H9 (cell line): ENCODE measurements around the gene GGA2. TPM values are rescaled to one million over a fixed set of nuclear protein-coding genes. Genes with fewer than 3 reads are reported as not detected.
A peak's percentile ranks its signal among the peaks of the same experiment; 100 is the strongest.

ENCODE experiments used
- DNase-seq: peaks from one replicate; pipeline ENCODE4 v3.0.0-alpha.2; 2017
- H2AFZ ChIP-seq: one replicate; pipeline ENCODE4 v1.6.1; 2013; ENCODE audit warnings: mild to moderate bottlenecking, low read length, control low read depth, moderate library complexity
- H2AK5ac ChIP-seq: 2 replicates; pipeline ENCODE4 v1.6.1; 2013; ENCODE audit warnings: low read length, control low read depth, mixed read lengths; ENCODE audit not compliant: insufficient read length
- H2BK120ac ChIP-seq: one replicate; pipeline ENCODE4 v1.6.1; 2013; ENCODE audit warnings: low read depth, mild to moderate bottlenecking, low read length, control low read depth, inconsistent platforms; ENCODE audit not compliant: poor library complexity, severe bottlenecking
- H2BK12ac ChIP-seq: 2 replicates; pipeline ENCODE4 v1.6.1; 2013; ENCODE audit warnings: low read length, control low read depth, mixed read lengths, low read depth; ENCODE audit not compliant: insufficient read length
- H2BK15ac ChIP-seq: 2 replicates; pipeline ENCODE4 v1.6.1; 2013; ENCODE audit warnings: low read depth, low read length, control low read depth
- H2BK20ac ChIP-seq: one replicate; pipeline ENCODE4 v1.6.1; 2013; ENCODE audit warnings: low read depth, mild to moderate bottlenecking, low read length, control low read depth, inconsistent platforms; ENCODE audit not compliant: poor library complexity, severe bottlenecking
- H2BK5ac ChIP-seq: 2 replicates; pipeline ENCODE4 v1.6.1; 2013; ENCODE audit warnings: low read length, control low read depth, mixed read lengths; ENCODE audit not compliant: insufficient read length
- H3K14ac ChIP-seq: 2 replicates; pipeline ENCODE4 v1.6.1; 2013; ENCODE audit warnings: low read length, control low read depth; ENCODE audit not compliant: insufficient read depth
- H3K18ac ChIP-seq: 2 replicates; pipeline ENCODE4 v1.6.1; 2013; ENCODE audit warnings: low read depth, mild to moderate bottlenecking, mixed read lengths, low read length, control low read depth; ENCODE audit not compliant: insufficient read length
- H3K23ac ChIP-seq: 2 replicates; pipeline ENCODE4 v1.6.1; 2013; ENCODE audit warnings: low read length, control low read depth, mixed read lengths, low read depth; ENCODE audit not compliant: insufficient read length
- H3K23me2 ChIP-seq: 2 replicates; pipeline ENCODE4 v1.6.1; 2013; ENCODE audit warnings: low read depth, mild to moderate bottlenecking, mixed read lengths, low read length, control low read depth; ENCODE audit not compliant: insufficient read length, poor library complexity, severe bottlenecking
- H3K27ac ChIP-seq: 2 replicates; pipeline ENCODE4 v1.5.1; 2013; ENCODE audit warnings: low read length, control low read depth, mixed read lengths, low read depth; ENCODE audit not compliant: insufficient read length
- H3K27me3 ChIP-seq: 2 replicates; pipeline ENCODE4 v1.6.1; 2013; ENCODE audit warnings: low read length, control low read depth, inconsistent platforms; ENCODE audit not compliant: insufficient read depth
- H3K4ac ChIP-seq: 2 replicates; pipeline ENCODE4 v1.6.1; 2013; ENCODE audit warnings: low read depth, mild to moderate bottlenecking, control low read depth, inconsistent platforms, low read length, moderate library complexity
- H3K4me1 ChIP-seq: 2 replicates; pipeline ENCODE4 v1.6.1; 2013; ENCODE audit warnings: low read length, control low read depth, inconsistent platforms; ENCODE audit not compliant: insufficient read depth
- H3K4me2 ChIP-seq: 2 replicates; pipeline ENCODE4 v1.6.1; 2013; ENCODE audit warnings: low read length, control low read depth, mixed read lengths; ENCODE audit not compliant: insufficient read length, insufficient read depth
- H3K56ac ChIP-seq: 2 replicates; pipeline ENCODE4 v1.6.1; 2013; ENCODE audit warnings: low read depth, mild to moderate bottlenecking, mixed read lengths, low read length, control low read depth; ENCODE audit not compliant: insufficient read length
- H3K79me1 ChIP-seq: 2 replicates; pipeline ENCODE4 v1.6.1; 2013; ENCODE audit warnings: low read depth, mild to moderate bottlenecking, moderate library complexity, low read length, control low read depth, inconsistent platforms; ENCODE audit not compliant: insufficient read depth, poor library complexity, severe bottlenecking
- H3K79me2 ChIP-seq: 2 replicates; pipeline ENCODE4 v1.6.1; 2013; ENCODE audit warnings: low read length, control low read depth, inconsistent platforms; ENCODE audit not compliant: insufficient read depth
- H3K9ac ChIP-seq: 2 replicates; pipeline ENCODE4 v1.6.1; 2013; ENCODE audit warnings: low read length, control low read depth, mixed read lengths; ENCODE audit not compliant: insufficient read length; ENCODE audit errors: extremely low read depth
- H3K9me3 ChIP-seq: one replicate; pipeline ENCODE4 v1.6.1; 2013; ENCODE audit warnings: low read depth, low read length, inconsistent platforms; ENCODE audit not compliant: control insufficient read depth
- H3T11ph ChIP-seq: one replicate; pipeline ENCODE4 v1.6.1; 2013; ENCODE audit warnings: mild to moderate bottlenecking, low read length, control low read depth, inconsistent platforms
- H4K20me1 ChIP-seq: one replicate; pipeline ENCODE4 v1.6.1; 2013; ENCODE audit not compliant: control insufficient read depth, insufficient read length, insufficient read depth
- H4K5ac ChIP-seq: 2 replicates; pipeline ENCODE4 v1.6.1; 2013; ENCODE audit warnings: low read depth, mild to moderate bottlenecking, mixed read lengths, low read length, control low read depth; ENCODE audit not compliant: insufficient read length
- H4K8ac ChIP-seq: replicated peaks from 2 replicates; pipeline ENCODE4 v1.6.1; 2013; ENCODE audit warnings: low read length, control low read depth, mixed read lengths, low read depth; ENCODE audit not compliant: insufficient read length
- H4K91ac ChIP-seq: 2 replicates; pipeline ENCODE4 v1.6.1; 2013; ENCODE audit warnings: low read depth, mild to moderate bottlenecking, moderate library complexity, mixed read lengths, low read length, control low read depth; ENCODE audit not compliant: insufficient read length
- H3K27ac Mint-ChIP-seq, 3 experiments: 2 replicates in 2 of 3; 3 replicates in 1 of 3; pipeline ENCODE4 v1.8.0; 2020 to 2021; ENCODE audit warnings: mixed read lengths in 3 of 3, mild to moderate bottlenecking in 1 of 3, moderate library complexity in 1 of 3
- H3K27me3 Mint-ChIP-seq: 2 replicates; pipeline ENCODE4 v1.8.0; 2021; ENCODE audit warnings: low read depth, mild to moderate bottlenecking, moderate library complexity, mixed read lengths
- H3K36me3 Mint-ChIP-seq, 3 experiments: 2 replicates in 2 of 3; 3 replicates in 1 of 3; pipeline ENCODE4 v1.8.0; 2020 to 2021; ENCODE audit warnings: low read depth in 3 of 3, mixed read lengths in 3 of 3; ENCODE audit not compliant: insufficient read depth in 1 of 3
- H3K4me1 Mint-ChIP-seq, 2 experiments: 2 replicates each; pipeline ENCODE4 v1.8.0; 2020; ENCODE audit warnings: mixed read lengths in 2 of 2
- H3K4me3 Mint-ChIP-seq, 2 experiments: 2 replicates in 1 of 2; 3 replicates in 1 of 2; pipeline ENCODE4 v1.8.0; 2020 to 2021; ENCODE audit warnings: mild to moderate bottlenecking in 2 of 2, mixed read lengths in 2 of 2, moderate library complexity in 1 of 2
- H3K9me3 Mint-ChIP-seq, 2 experiments: 2 replicates in 1 of 2; 3 replicates in 1 of 2; pipeline ENCODE4 v1.8.0; 2020; ENCODE audit warnings: mild to moderate bottlenecking in 2 of 2, mixed read lengths in 2 of 2, moderate library complexity in 1 of 2
- WGBS: extraction: QIAGEN DNeasy Blood & Tissue Kit; methylation state at CpG from one replicate; pipeline ENCODE4 v1.1.7; 2013; ENCODE audit warnings: missing lambda C conversion rate, low lambda C conversion rate, mixed read lengths; ENCODE audit not compliant: insufficient read length; ENCODE audit errors: extremely low coverage; 5-methylcytosine and 5-hydroxymethylcytosine counted together
- total RNA-seq: library from RNA; stranded (reverse); gene quantifications from 2 replicates; pipeline ENCODE4 v1.2.1, GENCODE V29; 2021
- TF ChIP-seq, protein P1 (sequence below): fragments of 200-600 bp; sonication (generic); conservative IDR thresholded peaks from 3 replicates; pipeline ENCODE4 v1.8.0; 2021; ENCODE audit warnings: antibody characterized with exemption, mild to moderate bottlenecking

The GGA2 gene
- total RNA-seq, 1 experiment from 2014 or later = 143 TPM

DNA sequence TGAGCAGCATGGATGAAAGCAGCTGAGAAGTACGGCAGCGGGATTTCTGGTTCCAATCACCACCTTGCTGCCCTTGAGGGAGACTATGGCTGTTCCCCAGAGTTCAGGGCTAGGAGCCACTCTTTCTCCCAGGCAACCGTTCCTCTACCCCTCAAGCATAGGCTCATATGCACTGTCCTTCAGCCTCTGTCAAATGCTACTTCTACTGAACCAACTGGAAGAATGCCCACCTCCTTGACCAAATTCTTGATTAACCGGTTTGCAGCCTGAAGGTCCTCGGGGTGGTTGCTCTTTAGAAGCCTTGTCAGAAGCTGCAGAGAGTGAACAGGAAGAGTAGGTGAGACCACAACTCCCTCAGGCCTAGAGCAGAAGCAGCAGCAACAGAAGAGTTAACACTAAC is 23.8 kb downstream of the GGA2 start:
- H3K9me3 Mint-ChIP-seq = no peaks in the 10 kb centered on the region
- H3K27me3 ChIP-seq = no peaks in the 10 kb centered on the region
- peak overlapping the region in 1 of 3 experiments; percentile 23; a peak in 1 of 7 replicates for H3K27ac Mint-ChIP-seq
- H4K5ac ChIP-seq = no peak overlapping the region
- H3K79me2 ChIP-seq = no peaks in the 10 kb centered on the region
- no peak overlapping the region for H4K8ac ChIP-seq
- no peak overlapping the region for H3K4ac ChIP-seq
- no peak overlapping the region for H3K9ac ChIP-seq
- no peak overlapping the region for H3K14ac ChIP-seq
- no peaks in the 10 kb centered on the region for H3K9me3 ChIP-seq
- no peak overlapping the region for H2BK120ac ChIP-seq
- H3K18ac ChIP-seq = no peak overlapping the region
- no peak overlapping the region for H2AFZ ChIP-seq
- no peak overlapping the region for H3K27ac ChIP-seq
- no peaks in the 10 kb centered on the region for H4K20me1 ChIP-seq
- no peak overlapping the region for H2AK5ac ChIP-seq
- no peaks in the 10 kb centered on the region for H3K4me1 Mint-ChIP-seq
- H3K56ac ChIP-seq = no peak overlapping the region
- peaks cover 63 to 94% (median 89%) of the 10 kb centered on the region in 3 experiments; a peak in 6 of 7 replicates for H3K36me3 Mint-ChIP-seq
- no peak overlapping the region for H3T11ph ChIP-seq
- no peaks in the 10 kb centered on the region for H3K79me1 ChIP-seq
- H2BK5ac ChIP-seq = no peak overlapping the region
- no peak overlapping the region for H2BK12ac ChIP-seq
- no peaks in the 10 kb centered on the region for H3K23me2 ChIP-seq
- DNase-seq = no peak
- TF ChIP-seq, protein P1, sequence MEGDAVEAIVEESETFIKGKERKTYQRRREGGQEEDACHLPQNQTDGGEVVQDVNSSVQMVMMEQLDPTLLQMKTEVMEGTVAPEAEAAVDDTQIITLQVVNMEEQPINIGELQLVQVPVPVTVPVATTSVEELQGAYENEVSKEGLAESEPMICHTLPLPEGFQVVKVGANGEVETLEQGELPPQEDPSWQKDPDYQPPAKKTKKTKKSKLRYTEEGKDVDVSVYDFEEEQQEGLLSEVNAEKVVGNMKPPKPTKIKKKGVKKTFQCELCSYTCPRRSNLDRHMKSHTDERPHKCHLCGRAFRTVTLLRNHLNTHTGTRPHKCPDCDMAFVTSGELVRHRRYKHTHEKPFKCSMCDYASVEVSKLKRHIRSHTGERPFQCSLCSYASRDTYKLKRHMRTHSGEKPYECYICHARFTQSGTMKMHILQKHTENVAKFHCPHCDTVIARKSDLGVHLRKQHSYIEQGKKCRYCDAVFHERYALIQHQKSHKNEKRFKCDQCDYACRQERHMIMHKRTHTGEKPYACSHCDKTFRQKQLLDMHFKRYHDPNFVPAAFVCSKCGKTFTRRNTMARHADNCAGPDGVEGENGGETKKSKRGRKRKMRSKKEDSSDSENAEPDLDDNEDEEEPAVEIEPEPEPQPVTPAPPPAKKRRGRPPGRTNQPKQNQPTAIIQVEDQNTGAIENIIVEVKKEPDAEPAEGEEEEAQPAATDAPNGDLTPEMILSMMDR = no peak
- no peak overlapping the region for H3K4me3 Mint-ChIP-seq
- no peak overlapping the region for H2BK15ac ChIP-seq
- no CpG with 5 or more reads among the region's 5 CpGs for WGBS
- no peak overlapping the region for H4K91ac ChIP-seq
- no peaks in the 10 kb centered on the region for H3K27me3 Mint-ChIP-seq
- no peak overlapping the region for H3K23ac ChIP-seq
- no peak overlapping the region for H3K4me2 ChIP-seq
- H2BK20ac ChIP-seq = no peak overlapping the region
- no peaks in the 10 kb centered on the region for H3K4me1 ChIP-seq
